ENCODE results near the gene HEXD. TPM values are rescaled to one million over a fixed set of nuclear protein-coding genes. Genes with fewer than 3 reads are reported as not detected.

Gene HEXD
- total and polyA plus RNA-seq, 2 donors (not counting 1 experiment from before 2014, with no cell fraction given), result 6.4 to 16.7 TPM

GRCh38 chr17:82489117-82489516, 71.0 kb downstream of the HEXD start:
- H3K79me2 ChIP-seq (ENCODE audit: control insufficient read depth, insufficient read depth, low read length), result no peaks in the 10 kb centered on the region
- H4K20me1 ChIP-seq (ENCODE audit: control insufficient read depth, extremely low read depth, insufficient read depth, low read length), result no peaks in the 10 kb centered on the region
- TF ChIP-seq CTCF (conservative IDR thresholded peaks at IDR 0.05 in 1 of 2, IDR thresholded peaks at IDR 0.05 in 1 of 2; ENCODE audit: low read depth in 1 of 2, low read length in 2 of 2) (no peak), EZH2 (IDR thresholded peaks at IDR 0.05; ENCODE audit: low read length, missing control alignments) (no peak)
- H3K9ac ChIP-seq (ENCODE audit: insufficient read depth, low read length), result no peak overlapping the region
- H3K4me1 ChIP-seq (ENCODE audit: control insufficient read depth, extremely low read depth, insufficient read depth, low read length), result peaks cover 8% of the 10 kb centered on the region
- peaks cover 12% of the 10 kb centered on the region for H3K36me3 ChIP-seq (ENCODE audit: control insufficient read depth, insufficient read depth, low read length)
- H3K27me3 ChIP-seq (ENCODE audit: control insufficient read depth, insufficient read depth, low read length), result no peaks in the 10 kb centered on the region
- no peak overlapping the region for H3K4me3 ChIP-seq (replicated peaks in 1 of 4; ENCODE audit: control extremely low read depth in 1 of 4, insufficient read depth in 1 of 4, low read depth in 3 of 4, low read length in 4 of 4)
- no peak overlapping the region for H3K4me2 ChIP-seq (ENCODE audit: extremely low read depth, insufficient read depth, low read length)
- no peak overlapping the region for H2AFZ ChIP-seq (ENCODE audit: low read length)
- peak; percentile 65 to 84 for DNase-seq (ENCODE audit: low read depth in 2 of 2)
- no peaks in the 10 kb centered on the region for H3K9me3 ChIP-seq (ENCODE audit: control insufficient read depth, insufficient read depth, low read depth, low read length)
- no peak overlapping the region for H3K27ac ChIP-seq (ENCODE audit: insufficient read depth, low read length)

- DNase-seq (ENCODE audit: low read depth in 2 of 2), result no peak
- Histone ChIP-seq H3K36me3 (ENCODE audit: control insufficient read depth, insufficient read depth, low read length) (peaks cover 10% of the 10 kb centered on the region), H4K20me1 (ENCODE audit: control insufficient read depth, extremely low read depth, insufficient read depth, low read length) (no peaks in the 10 kb centered on the region), H3K4me2 (ENCODE audit: extremely low read depth, insufficient read depth, low read length) (no peak overlapping the region), H3K4me1 (ENCODE audit: control insufficient read depth, extremely low read depth, insufficient read depth, low read length) (peaks cover 8% of the 10 kb centered on the region), H3K27me3 (ENCODE audit: control insufficient read depth, insufficient read depth, low read length) (no peaks in the 10 kb centered on the region), H2AFZ (ENCODE audit: low read length) (no peak overlapping the region), H3K9ac (ENCODE audit: insufficient read depth, low read length) (no peak overlapping the region), H3K79me2 (ENCODE audit: control insufficient read depth, insufficient read depth, low read length) (no peaks in the 10 kb centered on the region), H3K27ac (ENCODE audit: insufficient read depth, low read length) (no peak overlapping the region), H3K9me3 (ENCODE audit: control insufficient read depth, insufficient read depth, low read depth, low read length) (no peaks in the 10 kb centered on the region), H3K4me3 (replicated peaks in 1 of 4; ENCODE audit: control extremely low read depth in 1 of 4, insufficient read depth in 1 of 4, low read depth in 3 of 4, low read length in 4 of 4) (no peak overlapping the region)
- no peak for TF ChIP-seq EZH2 (IDR thresholded peaks at IDR 0.05; ENCODE audit: low read length, missing control alignments)
- TF ChIP-seq CTCF (conservative IDR thresholded peaks at IDR 0.05 in 1 of 2, IDR thresholded peaks at IDR 0.05 in 1 of 2; ENCODE audit: low read depth in 1 of 2, low read length in 2 of 2), result no peak
These were observed 71.8 kb downstream of the HEXD start for GRCh38 chr17:82489851-82490511.

GRCh38 chr17:82490512-82491195, 72.5 kb downstream of the HEXD start:
- no peak overlapping the region for H3K4me3 ChIP-seq (replicated peaks in 1 of 4; ENCODE audit: control extremely low read depth in 1 of 4, insufficient read depth in 1 of 4, low read depth in 3 of 4, low read length in 4 of 4)
- H3K9ac ChIP-seq (ENCODE audit: insufficient read depth, low read length), result no peak overlapping the region
- H3K79me2 ChIP-seq (ENCODE audit: control insufficient read depth, insufficient read depth, low read length), result no peaks in the 10 kb centered on the region
- no peak overlapping the region for H3K27ac ChIP-seq (ENCODE audit: insufficient read depth, low read length)
- H3K4me1 ChIP-seq (ENCODE audit: control insufficient read depth, extremely low read depth, insufficient read depth, low read length), result peaks cover 8% of the 10 kb centered on the region
- peaks cover 6% of the 10 kb centered on the region for H3K36me3 ChIP-seq (ENCODE audit: control insufficient read depth, insufficient read depth, low read length)
- H4K20me1 ChIP-seq (ENCODE audit: control insufficient read depth, extremely low read depth, insufficient read depth, low read length), result no peaks in the 10 kb centered on the region
- no peak overlapping the region for H3K4me2 ChIP-seq (ENCODE audit: extremely low read depth, insufficient read depth, low read length)
- no peak overlapping the region for H2AFZ ChIP-seq (ENCODE audit: low read length)
- H3K9me3 ChIP-seq (ENCODE audit: control insufficient read depth, insufficient read depth, low read depth, low read length), result no peaks in the 10 kb centered on the region
- DNase-seq (ENCODE audit: low read depth in 2 of 2), result no peak
- H3K27me3 ChIP-seq (ENCODE audit: control insufficient read depth, insufficient read depth, low read length), result no peaks in the 10 kb centered on the region
- no peak for TF ChIP-seq EZH2 (IDR thresholded peaks at IDR 0.05; ENCODE audit: low read length, missing control alignments)
- no peak for TF ChIP-seq CTCF (conservative IDR thresholded peaks at IDR 0.05 in 1 of 2, IDR thresholded peaks at IDR 0.05 in 1 of 2; ENCODE audit: low read depth in 1 of 2, low read length in 2 of 2)

Data from fibroblast of lung (primary cell).